HG02642 (cell line): ENCODE results near the gene ABCA7.
"Not testable (repeated sequence)": the region's sequence is repeated elsewhere in the genome, so short reads cannot be mapped to it uniquely, and the experiment has no call there.

ENCODE experiments used
- ATAC-seq: cut with Tn5 transposase; IDR thresholded peaks from one replicate; pipeline ENCODE4 v1.9.1; 2021; ENCODE audit warnings: mild to moderate bottlenecking; ENCODE audit not compliant: unreplicated experiment, poor library complexity

The ABCA7 gene

GRCh38 chr19:1111641-1112267 lies 71.8 kb downstream of the ABCA7 start:
- no peak for ATAC-seq

DNA sequence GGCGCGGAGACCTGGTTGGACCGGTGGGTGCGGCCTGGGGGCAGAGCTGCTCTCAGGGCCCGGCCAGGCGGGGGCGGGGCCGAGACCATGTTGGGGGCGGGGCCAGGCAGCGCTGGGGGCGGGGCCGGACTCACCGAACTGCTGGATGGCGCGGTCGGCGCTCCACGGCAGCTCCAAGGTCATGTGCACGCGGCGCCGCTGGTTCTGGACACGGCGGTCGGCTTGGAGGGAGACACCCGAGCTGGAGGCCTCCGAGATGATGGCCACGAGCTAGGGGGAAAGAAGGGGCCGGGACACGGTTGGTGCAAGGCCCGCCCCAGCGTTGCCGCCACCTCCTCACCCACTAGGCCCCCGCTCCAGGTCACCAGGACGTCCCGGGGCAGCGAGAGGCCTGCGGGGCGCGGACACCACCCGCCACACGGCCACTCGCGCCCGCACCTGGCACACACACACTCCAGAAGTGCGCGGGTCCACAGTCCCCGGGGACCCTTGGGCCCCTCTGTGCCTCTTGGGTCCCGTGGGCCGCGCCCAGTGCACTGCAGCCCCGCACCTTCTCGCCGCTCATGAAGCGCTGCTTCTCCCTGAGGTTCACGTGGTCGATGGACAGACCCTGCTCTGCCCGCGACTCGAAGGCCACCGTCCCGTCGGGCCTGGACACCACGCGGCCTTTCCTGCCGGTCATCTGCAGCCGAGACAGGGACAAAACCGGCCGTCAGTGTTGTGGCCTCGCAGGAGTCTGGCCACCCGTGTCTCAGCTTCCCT lies 72.5 kb downstream of the ABCA7 start:
- ATAC-seq, result no peak

GRCh38 chr19:1113030-1113985 lies 73.4 kb downstream of the ABCA7 start:
- peak; percentile 59 for ATAC-seq

DNA sequence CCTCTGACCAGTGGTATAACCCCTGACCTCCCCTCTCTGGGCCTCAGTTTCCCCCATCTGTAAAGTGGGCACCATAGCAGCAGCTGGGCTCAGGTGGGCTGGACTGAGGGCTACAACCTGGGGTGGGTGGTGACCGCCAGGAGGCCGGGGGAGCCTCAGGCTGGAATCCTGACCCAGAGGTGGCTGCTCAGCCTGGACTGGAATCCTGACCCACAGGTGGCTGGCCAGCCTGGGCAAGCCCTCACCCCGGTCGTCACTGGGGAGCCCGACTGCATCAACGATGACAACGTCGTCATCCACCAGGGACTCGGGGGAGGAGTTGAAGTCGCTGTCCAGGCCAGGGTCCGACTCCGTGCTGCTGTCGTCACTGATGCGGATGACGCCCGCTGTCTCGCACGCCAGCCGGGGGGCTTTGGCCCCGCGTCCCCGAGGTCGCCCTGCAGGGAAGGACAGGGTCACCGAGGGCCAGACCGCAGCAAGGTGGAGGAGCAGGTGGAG lies 74.1 kb downstream of the ABCA7 start:
- ATAC-seq, result no peak

DNA sequence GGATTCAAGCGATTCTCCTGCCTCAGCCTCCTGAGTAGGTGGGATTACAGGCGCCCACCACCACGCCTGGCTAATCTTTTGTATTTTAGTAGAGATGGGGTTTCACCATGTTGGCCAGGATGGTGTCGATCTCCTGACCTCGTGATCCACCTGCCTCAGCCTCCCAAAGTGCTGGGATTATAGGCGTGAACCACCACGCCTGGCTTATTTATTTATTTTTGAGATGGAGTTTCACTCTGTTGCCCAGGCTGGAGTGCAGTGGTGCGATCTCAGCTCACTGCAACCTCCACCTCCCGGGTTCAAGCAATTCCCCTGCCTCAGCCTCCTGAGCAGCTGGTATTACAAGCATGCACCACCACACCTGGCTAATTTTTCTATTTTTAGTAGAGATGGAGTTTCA lies 74.8 kb downstream of the ABCA7 start:
- not testable (repeated sequence) for ATAC-seq
